Erythroblast (primary cell): ENCODE results near the gene ZNF778.

Experiments used
- GATA1 ChIP-seq: IDR thresholded peaks from 2 replicates; pipeline ENCODE4 v1.6.1; 2011; ENCODE audit warnings: low read depth, mild to moderate bottlenecking, control low read depth, low read length, moderate library complexity
- POLR2A ChIP-seq: IDR thresholded peaks from 2 replicates; pipeline ENCODE4 v1.6.1; 2011; ENCODE audit warnings: mild to moderate bottlenecking, low read length

GRCh38 chr16:89200124-89200849, 17.2 kb upstream of the ZNF778 start, which contains the start of gene SLC22A31:
- TF ChIP-seq POLR2A (no peak), GATA1 (no peak)
